NCI-H82 (cell line): ENCODE results near the gene ANKRD24.
"Not testable (repeated sequence)": the region's sequence is repeated elsewhere in the genome, so short reads cannot be mapped to it uniquely, and the experiment has no call there.

Source experiments
- DNase-seq: peaks from one replicate; lab custom pipeline; 2025; lab: John Stamatoyannopoulos, UW

The ANKRD24 gene

GRCh38 chr19:4230237-4230636 lies 47.7 kb downstream of the ANKRD24 start:
- DNase-seq, result not testable (repeated sequence)

DNA sequence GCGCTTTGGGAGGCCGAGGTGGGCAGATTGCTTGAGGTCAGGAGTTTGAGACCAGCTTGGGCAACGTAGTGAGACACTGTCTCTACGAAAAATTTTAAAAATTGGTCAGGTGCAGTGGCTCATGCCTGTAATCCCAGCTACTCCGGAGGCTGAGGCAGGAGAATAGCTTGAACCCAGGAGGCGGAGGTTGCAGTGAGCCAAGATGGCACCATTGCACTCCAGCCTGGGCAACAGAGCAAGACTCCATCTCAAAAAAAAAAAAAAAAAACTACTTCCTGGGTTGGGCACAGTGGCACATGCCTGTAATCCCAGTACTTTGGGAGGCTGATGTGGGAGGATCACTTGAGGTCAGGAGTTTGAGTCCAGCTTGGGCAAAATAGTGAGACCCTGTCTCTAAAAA lies 49.0 kb downstream of the ANKRD24 start:
- not testable (repeated sequence) for DNase-seq

DNA sequence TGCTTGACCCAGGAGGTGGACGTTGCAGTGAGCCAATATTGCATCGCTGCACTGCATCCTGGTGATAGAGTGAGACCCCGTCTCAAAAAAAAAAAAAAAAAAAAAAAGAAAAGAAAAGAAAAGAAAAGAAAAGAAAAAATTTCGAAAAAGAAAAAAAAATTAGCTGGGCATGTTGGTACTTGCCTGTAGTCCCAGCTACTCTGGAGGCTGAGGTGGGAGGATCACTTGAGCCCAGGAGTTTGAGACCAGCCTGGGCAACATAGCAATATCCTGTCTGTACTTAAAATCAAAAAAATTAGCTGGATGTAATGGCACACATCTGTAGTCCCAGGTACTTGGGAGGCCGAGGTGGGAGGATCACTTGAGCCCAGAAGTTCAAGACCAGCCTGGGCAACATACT lies 49.6 kb downstream of the ANKRD24 start:
- DNase-seq, result not testable (repeated sequence)

GRCh38 chr19:4232614-4233281 lies 50.3 kb downstream of the ANKRD24 start:
- no peak for DNase-seq

GRCh38 chr19:4233282-4233853 lies 50.9 kb downstream of the ANKRD24 start:
- peak; percentile 54 for DNase-seq

DNA sequence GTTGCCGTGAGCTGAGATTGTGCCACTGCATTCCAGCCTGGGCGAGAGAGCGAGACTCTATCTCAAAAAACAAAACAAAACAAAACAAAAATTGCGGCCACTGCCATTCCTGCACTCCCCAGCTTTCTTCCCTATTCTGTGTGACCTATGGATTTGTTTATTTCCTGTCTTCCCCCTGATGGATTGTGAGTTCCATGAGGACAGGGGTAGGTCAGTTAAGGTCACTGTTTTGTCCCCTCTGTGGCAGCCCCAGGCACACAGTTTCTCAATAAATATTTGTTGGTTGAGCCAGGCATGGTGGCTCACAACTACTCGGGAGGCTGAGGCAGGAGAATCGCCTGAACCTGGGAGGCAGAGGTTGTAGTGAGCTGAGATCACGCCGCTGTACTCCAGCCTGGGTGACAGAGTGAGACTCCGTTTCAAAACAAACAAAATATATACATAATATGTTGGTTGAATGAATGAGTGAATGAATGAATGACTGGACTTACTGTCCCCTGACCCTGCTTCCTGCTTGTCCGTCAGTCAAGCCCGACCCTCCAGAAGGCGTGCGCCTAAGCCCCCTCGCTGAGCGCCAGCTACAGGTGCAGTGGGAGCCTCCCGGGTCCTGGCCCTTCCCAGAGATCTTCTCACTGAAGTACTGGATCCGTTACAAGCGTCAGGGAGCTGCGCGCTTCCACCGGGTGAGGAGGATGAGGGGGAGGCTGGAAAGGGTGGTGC lies 51.8 kb downstream of the ANKRD24 start:
- no peak for DNase-seq

DNA sequence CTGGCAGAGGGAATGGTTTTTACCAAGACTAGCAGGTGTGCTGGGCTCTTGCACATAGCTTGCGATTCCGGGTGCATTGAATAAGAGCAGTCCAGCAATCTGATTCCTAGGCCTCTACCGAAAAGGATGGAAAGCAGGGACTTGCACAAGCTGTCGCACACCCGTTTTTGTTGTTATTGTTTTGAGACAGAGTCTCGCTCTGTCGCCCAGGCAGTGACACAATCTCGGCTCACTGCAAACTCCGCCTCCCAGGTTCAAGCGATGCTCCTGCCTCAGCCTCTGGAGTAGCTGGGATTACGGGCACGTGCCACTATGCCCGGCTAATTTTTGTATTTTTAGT lies 52.3 kb downstream of the ANKRD24 start:
- no peak for DNase-seq

- DNase-seq, result not testable (repeated sequence)
These were observed 55.0 kb downstream of the ANKRD24 start for GRCh38 chr19:4237510-4237909.

DNA sequence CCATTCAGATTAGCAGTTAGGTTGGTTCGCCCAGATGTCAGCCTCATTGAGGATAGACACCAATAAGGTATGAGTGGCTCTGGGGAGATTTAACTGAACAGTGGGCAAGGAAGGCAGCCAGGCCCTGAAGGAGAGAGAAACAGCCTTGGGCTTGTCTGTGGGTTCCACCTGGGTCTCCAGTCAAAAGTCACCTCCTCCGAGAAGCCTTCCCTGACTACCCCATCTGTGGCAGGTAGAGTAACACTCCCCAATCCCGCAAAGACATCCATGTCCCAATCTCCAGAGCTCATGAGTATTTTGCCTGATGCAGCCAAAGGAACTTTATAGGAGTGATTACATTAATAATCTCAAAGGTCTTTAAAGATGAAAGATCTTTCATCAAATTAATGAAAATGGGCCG lies 56.3 kb downstream of the ANKRD24 start:
- no peak for DNase-seq

DNA sequence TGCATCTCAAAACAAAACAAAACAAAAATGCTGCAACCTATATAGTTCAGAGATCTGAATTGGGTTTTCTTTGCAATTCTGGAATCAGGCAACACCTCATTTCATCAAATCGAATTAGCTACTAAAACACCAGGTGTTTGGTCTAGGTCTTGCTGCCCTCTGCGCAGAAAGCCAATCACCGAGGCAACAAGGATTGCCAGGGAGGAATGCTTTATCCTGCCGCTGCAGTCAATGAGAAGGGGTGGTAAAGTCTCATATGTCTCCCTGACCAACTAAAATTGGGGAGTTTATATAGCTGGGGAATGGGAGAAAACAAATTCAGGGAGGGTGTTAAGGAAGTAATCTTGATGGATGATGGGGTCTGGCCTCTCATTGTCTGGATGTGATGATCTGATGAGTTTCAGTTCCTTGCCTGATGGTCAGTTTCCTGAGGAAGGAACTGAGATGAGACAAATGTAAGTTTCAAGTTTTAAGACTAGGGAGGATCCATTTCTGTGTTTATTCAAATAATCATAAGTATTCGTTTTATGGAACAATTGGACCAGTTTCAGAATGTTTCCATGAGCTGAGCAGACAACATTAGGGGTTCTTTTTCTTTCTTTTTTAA lies 59.4 kb downstream of the ANKRD24 start:
- DNase-seq, result no peak

DNA sequence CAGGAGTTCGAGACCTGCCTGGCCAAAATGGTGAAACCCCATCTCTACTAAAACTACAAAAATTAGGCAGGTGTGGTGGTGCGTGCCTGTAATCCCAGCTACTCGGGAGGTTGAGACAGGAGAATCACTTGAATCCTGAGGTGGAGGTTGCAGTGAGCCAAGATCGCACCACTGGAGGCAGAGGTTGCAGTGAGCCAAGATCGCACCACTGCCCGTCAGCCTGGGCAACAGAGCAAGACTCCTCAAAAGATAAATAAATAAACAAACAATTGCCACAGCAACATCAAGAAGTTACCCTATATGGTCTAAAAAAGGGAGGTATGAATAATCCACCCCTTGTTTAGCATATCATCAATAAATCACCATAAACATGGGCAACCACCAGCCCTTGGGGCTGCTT lies 63.4 kb downstream of the ANKRD24 start:
- not testable (repeated sequence) for DNase-seq

- peak; percentile 100 for DNase-seq
These were observed 64.5 kb downstream of the ANKRD24 start, which contains the start of gene YJU2 for GRCh38 chr19:4246767-4247593. Gene YJU2 (plus strand): TSS chr19:4247080. CDS start chr19:4247147, 67 bp downstream.

- no peak for DNase-seq
These were observed 74.1 kb downstream of the ANKRD24 start for GRCh38 chr19:4256563-4256962.

DNA sequence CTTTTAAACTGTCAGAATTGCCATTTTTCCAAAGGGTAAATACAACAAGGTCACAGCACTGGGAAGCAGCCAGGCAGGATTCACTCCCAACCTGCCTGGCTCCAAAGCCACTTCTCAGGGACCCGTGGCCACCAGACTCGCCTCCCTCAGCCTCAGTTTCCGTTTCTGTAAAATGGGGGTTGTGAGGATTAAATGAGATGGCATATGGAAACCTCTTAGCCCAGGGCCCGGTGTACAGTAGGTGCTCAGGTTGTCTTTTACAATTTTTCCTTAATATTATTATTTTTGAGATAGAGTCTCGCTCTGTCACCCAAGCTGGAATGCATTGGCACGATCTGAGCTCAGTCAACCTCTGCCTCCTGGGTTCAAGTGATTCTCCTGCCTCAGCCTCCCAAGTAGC lies 74.5 kb downstream of the ANKRD24 start:
- DNase-seq, result no peak

DNA sequence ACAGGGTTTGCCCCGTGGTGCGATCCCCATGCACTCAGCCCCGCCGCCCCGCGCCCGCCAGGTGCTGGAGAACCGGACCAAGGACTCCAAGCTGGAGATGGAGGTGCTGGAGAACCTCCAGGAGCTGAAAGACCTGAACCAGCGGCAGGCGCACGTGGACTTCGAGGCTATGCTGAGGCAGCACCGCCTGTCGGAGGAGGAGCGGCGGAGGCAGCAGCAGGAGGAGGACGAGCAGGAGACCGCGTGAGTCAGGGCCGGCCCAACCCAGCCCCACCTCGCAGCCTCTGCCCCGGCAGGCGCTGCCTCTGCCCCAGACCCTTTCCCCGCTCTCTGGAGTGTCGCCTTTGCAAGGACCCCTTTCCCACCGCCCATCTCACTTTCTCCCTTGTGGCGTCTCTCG lies 75.7 kb downstream of the ANKRD24 start:
- DNase-seq, result no peak

DNA sequence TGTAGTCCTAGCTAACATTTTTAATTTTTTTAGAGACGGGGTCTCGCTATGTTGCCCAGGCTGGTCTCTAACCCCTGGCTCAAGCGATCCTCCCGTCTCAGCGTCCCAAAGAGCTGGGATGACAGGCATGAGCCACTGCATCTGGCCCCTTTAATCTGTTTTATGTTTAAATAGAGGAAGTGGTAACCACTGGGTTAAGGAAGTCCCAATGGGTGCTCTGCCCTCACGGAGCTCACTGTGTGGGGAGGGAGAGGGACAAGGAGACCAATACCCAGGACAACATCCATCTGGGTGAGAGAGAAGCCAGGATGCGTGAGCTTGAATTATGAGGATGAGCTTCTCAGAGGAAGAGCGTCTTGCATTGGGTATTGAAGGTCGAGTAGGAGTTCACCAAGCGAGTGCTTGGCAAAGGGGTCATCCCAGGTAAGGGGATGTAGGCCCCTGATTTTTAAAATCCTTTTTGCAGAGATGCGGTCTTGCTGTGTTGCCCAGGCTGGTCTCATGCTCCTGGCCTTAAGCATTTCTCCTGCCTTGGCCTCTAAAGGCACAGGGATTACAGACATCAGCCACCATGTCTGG lies 78.2 kb downstream of the ANKRD24 start:
- DNase-seq, result no peak

DNA sequence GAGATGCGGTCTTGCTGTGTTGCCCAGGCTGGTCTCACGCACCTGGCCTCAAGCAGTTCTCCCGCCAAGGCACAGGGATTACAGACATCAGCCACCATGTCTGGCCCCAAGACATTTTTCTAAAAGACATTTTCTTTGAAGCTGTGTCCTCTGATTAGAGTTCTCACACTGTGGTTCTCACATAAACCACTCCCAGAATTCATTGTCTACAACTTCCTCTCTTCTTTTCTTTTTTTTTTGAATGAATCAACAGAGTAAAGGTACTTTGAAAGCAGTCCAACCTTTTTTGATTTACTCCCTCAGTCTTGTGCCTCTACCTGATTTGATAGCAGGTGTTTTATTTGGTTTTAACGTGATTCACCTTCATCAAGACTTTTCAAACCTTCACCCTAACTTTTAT lies 82.3 kb downstream of the ANKRD24 start:
- no peak for DNase-seq

DNA sequence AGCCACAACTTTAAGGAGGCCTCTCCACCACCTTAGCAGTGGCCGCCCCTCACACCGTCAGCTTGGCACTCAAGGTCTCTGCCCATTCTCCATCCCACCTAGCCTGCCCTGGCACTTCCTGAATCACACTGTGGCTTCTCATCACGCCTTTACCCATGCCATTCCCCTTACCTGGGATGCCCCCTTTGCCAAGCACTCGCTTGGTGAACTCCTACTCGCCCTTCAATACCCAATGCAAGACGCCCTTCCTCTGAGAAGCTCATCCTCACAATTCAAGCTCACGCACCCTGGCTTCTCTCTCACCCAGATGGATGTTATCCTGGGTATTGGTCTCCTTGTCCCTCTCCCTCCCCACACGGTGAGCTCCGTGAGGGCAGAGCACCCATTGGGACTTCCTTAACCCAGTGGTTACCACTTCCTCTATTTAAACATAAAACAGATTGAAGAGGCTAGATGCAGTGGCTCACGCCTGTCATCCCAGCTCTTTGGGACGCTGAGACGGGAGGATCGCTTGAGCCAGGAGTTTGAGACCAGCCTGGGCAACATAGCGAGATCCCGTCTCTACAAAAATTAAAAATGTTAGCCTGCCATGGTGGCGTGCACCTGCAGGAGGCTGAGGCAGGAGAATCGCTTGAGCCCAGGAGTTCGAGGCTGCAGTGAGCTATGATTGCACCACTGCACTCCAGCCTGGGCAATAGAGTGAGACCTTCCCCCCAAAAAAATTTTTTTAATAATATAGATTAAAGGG lies 83.9 kb downstream of the ANKRD24 start:
- no peak for DNase-seq

DNA sequence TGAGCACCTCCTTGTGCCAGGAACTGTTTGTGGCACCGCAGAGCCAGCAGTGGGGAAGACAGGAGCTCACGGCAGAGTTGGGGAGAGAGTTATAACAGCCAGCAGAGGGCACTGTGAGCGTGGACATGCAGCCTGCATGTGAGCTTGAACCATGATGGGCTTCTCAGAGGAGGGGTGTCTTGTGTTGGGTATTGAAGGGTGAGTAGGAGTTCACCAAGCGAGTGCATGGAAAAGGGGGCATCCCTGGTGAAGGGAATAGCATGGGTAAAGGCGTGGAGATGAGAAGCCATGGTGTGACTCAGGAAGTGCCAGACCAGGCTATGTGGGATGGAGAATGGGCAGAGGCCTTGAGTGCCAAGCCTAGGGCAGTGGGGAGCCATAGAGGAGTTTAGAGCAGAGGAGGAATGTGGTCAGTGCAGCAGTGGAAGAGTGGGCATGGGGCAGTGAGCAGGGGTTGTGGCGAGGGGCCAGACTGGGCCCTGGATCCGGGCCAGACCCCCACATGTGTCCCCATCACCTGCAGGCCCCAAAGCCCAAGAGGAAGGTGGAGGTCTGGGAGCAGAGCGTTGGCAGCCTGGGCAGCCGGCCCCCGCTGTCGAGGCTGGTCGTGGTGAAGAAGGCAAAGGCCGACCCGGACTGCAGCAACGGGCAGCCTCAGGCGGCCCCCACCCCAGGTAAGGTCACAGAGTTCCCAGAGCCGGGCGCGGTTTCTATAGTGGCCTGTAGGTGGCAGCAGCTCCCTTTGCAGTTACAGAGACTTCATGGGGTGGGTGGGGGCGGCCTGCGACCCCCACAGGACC lies 84.8 kb downstream of the ANKRD24 start:
- DNase-seq, result peak; percentile 73
